Ovary (tissue), 3 donors: ENCODE results near the gene CMTM7.

Experiments used
- CTCF ChIP-seq, 3 donors: fragments of 450-650 bp in 2 of 3; fragments of 200-600 bp in 1 of 3; IDR thresholded peaks; one replicate each; pipeline versions ENCODE4 v1.5.1 to v1.8.0; 2016 to 2022; ENCODE audit warnings: antibody characterized with exemption in 3 of 3, mild to moderate bottlenecking in 1 of 3
- EP300 ChIP-seq: sonication (generic); formaldehyde crosslinking; IDR thresholded peaks from one replicate; pipeline ENCODE4 v1.6.1; 2017; ENCODE audit warnings: antibody characterized with exemption
- POLR2A ChIP-seq: fragments of 450-650 bp; IDR thresholded peaks from one replicate; pipeline ENCODE4 v1.6.1; 2017; ENCODE audit warnings: antibody characterized with exemption, mild to moderate bottlenecking, moderate library complexity
- donor health status: DM: no; HTN: no; CAD: no.

- no peak for TF ChIP-seq POLR2A
- no peak for TF ChIP-seq CTCF (IDR thresholded peaks at IDR 0.05)
- TF ChIP-seq EP300, result no peak
Observed at GRCh38 chr3:32430900-32431299, 39.2 kb downstream of the CMTM7 start.
